GM23338 (cell line): ENCODE measurements around the gene CYFIP2. TPM values are rescaled to one million over a fixed set of nuclear protein-coding genes. Genes with fewer than 3 reads are reported as not detected.

Experiments used
- ATAC-seq: fragments of 200-7000 bp; cut with Tn5 transposase; 3 replicates; pipeline ENCODE4 v1.9.1; 2020
- DNase-seq: peaks from one replicate; pipeline ENCODE4 v3.0.0-alpha.2; 2015; ENCODE audit warnings: low spot score
- H2AFZ ChIP-seq: fragments of 200-600 bp; sonication (generic); 2 replicates; pipeline ENCODE4 v1.8.0; 2016; ENCODE audit warnings: antibody characterized with exemption, mild to moderate bottlenecking, moderate library complexity
- H3F3A ChIP-seq: fragments of 200-600 bp; sonication (generic); replicated peaks from 2 replicates; pipeline ENCODE4 v1.8.0; 2017; ENCODE audit warnings: antibody characterized with exemption, mixed run types, low read depth
- H3K27ac ChIP-seq: fragments of 200-600 bp; sonication (generic); 2 replicates; pipeline ENCODE4 v1.6.1; 2016; ENCODE audit warnings: low read depth
- H3K27me3 ChIP-seq: fragments of 200-600 bp; sonication (generic); 2 replicates; pipeline ENCODE4 v1.8.0; 2016; ENCODE audit warnings: mild to moderate bottlenecking, mixed run types, moderate library complexity; ENCODE audit not compliant: insufficient read depth
- H3K36me3 ChIP-seq: fragments of 200-600 bp; sonication (generic); 2 replicates; pipeline ENCODE4 v1.8.0; 2016; ENCODE audit warnings: mild to moderate bottlenecking; ENCODE audit not compliant: insufficient read depth
- H3K4me1 ChIP-seq: fragments of 200-600 bp; sonication (generic); 2 replicates; pipeline ENCODE4 v1.8.0; 2016; ENCODE audit warnings: mild to moderate bottlenecking, moderate library complexity; ENCODE audit not compliant: insufficient read depth
- H3K4me2 ChIP-seq: fragments of 200-600 bp; sonication (generic); 2 replicates; pipeline ENCODE4 v1.7.1; 2017; ENCODE audit warnings: mixed run types
- H3K4me3 ChIP-seq: fragments of 200-600 bp; sonication (generic); 2 replicates; pipeline ENCODE4 v1.6.1; 2016; ENCODE audit warnings: mixed run types
- H3K79me2 ChIP-seq: fragments of 200-600 bp; sonication (generic); replicated peaks from 2 replicates; pipeline ENCODE4 v1.8.0; 2017; ENCODE audit warnings: mild to moderate bottlenecking; ENCODE audit not compliant: insufficient read depth
- H3K9me2 ChIP-seq: fragments of 200-600 bp; sonication (generic); 2 replicates; pipeline ENCODE4 v1.8.0; 2017; ENCODE audit not compliant: insufficient read depth
- H4K20me1 ChIP-seq: fragments of 200-600 bp; sonication (generic); replicated peaks from 2 replicates; pipeline ENCODE4 v1.8.0; 2017; ENCODE audit warnings: mild to moderate bottlenecking; ENCODE audit not compliant: insufficient read depth
- H3K27ac Mint-ChIP-seq: 2 replicates; pipeline ENCODE4 v1.8.0; 2020; ENCODE audit warnings: inconsistent platforms, mild to moderate bottlenecking, moderate library complexity, mixed read lengths
- H3K27me3 Mint-ChIP-seq: 3 replicates; pipeline ENCODE4 v1.8.0; 2022; ENCODE audit warnings: low read depth, mild to moderate bottlenecking, moderate library complexity, mixed read lengths, inconsistent platforms; ENCODE audit not compliant: insufficient read depth, poor library complexity
- H3K36me3 Mint-ChIP-seq: 3 replicates; pipeline ENCODE4 v1.8.0; 2021; ENCODE audit warnings: low read depth, mild to moderate bottlenecking, inconsistent platforms, moderate library complexity, mixed read lengths
- H3K4me1 Mint-ChIP-seq: 3 replicates; pipeline ENCODE4 v1.8.0; 2020; ENCODE audit warnings: mild to moderate bottlenecking, inconsistent platforms, mixed read lengths
- H3K4me3 Mint-ChIP-seq: 3 replicates; pipeline ENCODE4 v1.8.0; 2021; ENCODE audit warnings: moderate library complexity, mild to moderate bottlenecking, inconsistent platforms, mixed read lengths
- H3K9me3 Mint-ChIP-seq: 3 replicates; pipeline ENCODE4 v1.8.0; 2020; ENCODE audit warnings: moderate library complexity, mild to moderate bottlenecking, inconsistent platforms, mixed read lengths
- CREB1 ChIP-seq: fragments of 250-450 bp; sonication (Bioruptor Pico); IDR thresholded peaks from 2 replicates; pipeline ENCODE4 v1.5.0; 2020; ENCODE audit warnings: low read depth, mild to moderate bottlenecking, moderate library complexity
- EZH2 ChIP-seq: fragments of 200-600 bp; sonication (generic); IDR thresholded peaks from one replicate; pipeline ENCODE4 v1.8.0; 2017; ENCODE audit warnings: antibody characterized with exemption, mild to moderate bottlenecking, low read depth; ENCODE audit not compliant: unreplicated experiment
- EZH2phosphoT487 ChIP-seq: fragments of 200-600 bp; sonication (generic); IDR thresholded peaks from one replicate; pipeline ENCODE4 v1.8.1; 2018; ENCODE audit warnings: antibody characterized with exemption; ENCODE audit not compliant: unreplicated experiment
- JUNB ChIP-seq: IDR thresholded peaks from one replicate; pipeline ENCODE4 v1.6.1; 2016; ENCODE audit warnings: antibody characterized with exemption; ENCODE audit not compliant: unreplicated experiment
- STAT1 ChIP-seq: IDR thresholded peaks from one replicate; pipeline ENCODE4 v1.6.1; 2016; ENCODE audit warnings: antibody characterized with exemption; ENCODE audit not compliant: unreplicated experiment
- ZNF114 ChIP-seq: fragments of 250-450 bp; sonication (Bioruptor Pico); IDR thresholded peaks from 2 replicates; pipeline ENCODE4 v1.5.0; 2020; ENCODE audit warnings: mild to moderate bottlenecking, moderate library complexity
- polyA plus RNA-seq: library from polyadenylated mRNA; unstranded; fragments of >200 nt; fragmentation: Nextera tagmentation; extraction: Ambion mirVana; gene quantifications from 2 replicates; pipeline ENCODE4 v1.2.1, GENCODE V29; 2016
- total RNA-seq: library from RNA; depleted of rRNA; stranded (reverse); fragments of >200 nt; shearing (Covaris generic); gene quantifications from 2 replicates; pipeline ENCODE4 v1.2.3, GENCODE V29; 2014
- TF ChIP-seq, protein P1 (sequence below): IDR thresholded peaks from 2 replicates; pipeline ENCODE4 v1.6.1; 2016; ENCODE audit warnings: antibody characterized with exemption
- TF ChIP-seq, protein P2 (sequence below): IDR thresholded peaks from one replicate; pipeline ENCODE4 v1.6.1; 2018; ENCODE audit warnings: antibody characterized with exemption; ENCODE audit not compliant: unreplicated experiment
- TF ChIP-seq, protein P3 (sequence below): fragments of 250-450 bp; sonication (Bioruptor Pico); IDR thresholded peaks from 2 replicates; pipeline ENCODE4 v1.5.0; 2020; ENCODE audit warnings: mild to moderate bottlenecking, moderate library complexity

CYFIP2 gene
- total and polyA plus RNA-seq, 2 experiments from 2014 or later, result 54.1 to 98.4 TPM

DNA sequence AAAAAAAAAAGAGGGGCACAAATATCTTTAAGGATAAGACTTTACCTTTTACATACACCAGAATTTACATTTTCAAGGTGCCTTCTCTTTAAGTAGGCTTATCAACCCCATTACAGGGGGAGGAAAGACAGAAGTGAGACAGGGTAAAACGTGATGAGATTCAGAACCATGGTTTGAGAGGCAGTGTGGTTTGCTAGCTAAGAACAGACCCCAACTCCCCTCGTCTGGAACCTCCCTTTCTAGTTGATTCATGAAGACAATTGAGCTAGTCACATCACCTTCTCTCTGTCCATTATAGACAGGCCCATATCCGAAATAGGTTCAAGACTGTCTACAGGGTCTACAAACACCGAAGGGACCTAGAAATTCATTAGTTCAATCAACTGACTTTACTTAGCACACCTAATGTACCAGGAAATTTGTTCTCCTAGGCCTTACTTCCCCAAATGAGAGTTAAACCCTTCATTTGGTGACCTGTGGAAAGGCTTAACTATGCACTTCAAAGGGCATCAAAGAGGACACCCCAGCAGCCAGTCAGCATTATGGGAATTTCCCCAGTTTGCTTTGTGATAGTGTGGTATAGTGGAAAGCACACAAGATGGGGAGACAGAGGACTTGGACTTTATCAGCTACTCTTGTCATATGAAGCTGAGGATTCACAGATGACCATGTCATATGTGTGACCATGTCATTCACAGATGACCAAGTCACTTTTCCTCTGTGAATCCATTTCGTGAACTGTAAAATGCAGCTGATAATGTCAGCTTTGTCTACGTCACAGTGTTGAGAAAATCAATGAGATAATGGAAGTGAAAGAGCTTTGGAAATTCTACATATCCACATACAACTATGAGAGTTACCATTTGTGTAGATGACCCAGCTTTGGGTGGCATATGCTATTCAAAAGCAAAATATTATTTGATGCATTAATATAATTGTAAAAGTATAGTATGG is 40.2 kb upstream of the CYFIP2 start:
- TF ChIP-seq, protein P1, sequence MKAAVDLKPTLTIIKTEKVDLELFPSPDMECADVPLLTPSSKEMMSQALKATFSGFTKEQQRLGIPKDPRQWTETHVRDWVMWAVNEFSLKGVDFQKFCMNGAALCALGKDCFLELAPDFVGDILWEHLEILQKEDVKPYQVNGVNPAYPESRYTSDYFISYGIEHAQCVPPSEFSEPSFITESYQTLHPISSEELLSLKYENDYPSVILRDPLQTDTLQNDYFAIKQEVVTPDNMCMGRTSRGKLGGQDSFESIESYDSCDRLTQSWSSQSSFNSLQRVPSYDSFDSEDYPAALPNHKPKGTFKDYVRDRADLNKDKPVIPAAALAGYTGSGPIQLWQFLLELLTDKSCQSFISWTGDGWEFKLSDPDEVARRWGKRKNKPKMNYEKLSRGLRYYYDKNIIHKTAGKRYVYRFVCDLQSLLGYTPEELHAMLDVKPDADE, result no peak
- TF ChIP-seq STAT1 (no peak), CREB1 (CRISPR knock-in tag) (no peak), ZNF114 (CRISPR knock-in tag) (no peak), EZH2 (no peak), EZH2phosphoT487 (no peak), JUNB (no peak)
- TF ChIP-seq, protein P2, sequence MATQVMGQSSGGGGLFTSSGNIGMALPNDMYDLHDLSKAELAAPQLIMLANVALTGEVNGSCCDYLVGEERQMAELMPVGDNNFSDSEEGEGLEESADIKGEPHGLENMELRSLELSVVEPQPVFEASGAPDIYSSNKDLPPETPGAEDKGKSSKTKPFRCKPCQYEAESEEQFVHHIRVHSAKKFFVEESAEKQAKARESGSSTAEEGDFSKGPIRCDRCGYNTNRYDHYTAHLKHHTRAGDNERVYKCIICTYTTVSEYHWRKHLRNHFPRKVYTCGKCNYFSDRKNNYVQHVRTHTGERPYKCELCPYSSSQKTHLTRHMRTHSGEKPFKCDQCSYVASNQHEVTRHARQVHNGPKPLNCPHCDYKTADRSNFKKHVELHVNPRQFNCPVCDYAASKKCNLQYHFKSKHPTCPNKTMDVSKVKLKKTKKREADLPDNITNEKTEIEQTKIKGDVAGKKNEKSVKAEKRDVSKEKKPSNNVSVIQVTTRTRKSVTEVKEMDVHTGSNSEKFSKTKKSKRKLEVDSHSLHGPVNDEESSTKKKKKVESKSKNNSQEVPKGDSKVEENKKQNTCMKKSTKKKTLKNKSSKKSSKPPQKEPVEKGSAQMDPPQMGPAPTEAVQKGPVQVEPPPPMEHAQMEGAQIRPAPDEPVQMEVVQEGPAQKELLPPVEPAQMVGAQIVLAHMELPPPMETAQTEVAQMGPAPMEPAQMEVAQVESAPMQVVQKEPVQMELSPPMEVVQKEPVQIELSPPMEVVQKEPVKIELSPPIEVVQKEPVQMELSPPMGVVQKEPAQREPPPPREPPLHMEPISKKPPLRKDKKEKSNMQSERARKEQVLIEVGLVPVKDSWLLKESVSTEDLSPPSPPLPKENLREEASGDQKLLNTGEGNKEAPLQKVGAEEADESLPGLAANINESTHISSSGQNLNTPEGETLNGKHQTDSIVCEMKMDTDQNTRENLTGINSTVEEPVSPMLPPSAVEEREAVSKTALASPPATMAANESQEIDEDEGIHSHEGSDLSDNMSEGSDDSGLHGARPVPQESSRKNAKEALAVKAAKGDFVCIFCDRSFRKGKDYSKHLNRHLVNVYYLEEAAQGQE, result no peak
- TF ChIP-seq, protein P3, sequence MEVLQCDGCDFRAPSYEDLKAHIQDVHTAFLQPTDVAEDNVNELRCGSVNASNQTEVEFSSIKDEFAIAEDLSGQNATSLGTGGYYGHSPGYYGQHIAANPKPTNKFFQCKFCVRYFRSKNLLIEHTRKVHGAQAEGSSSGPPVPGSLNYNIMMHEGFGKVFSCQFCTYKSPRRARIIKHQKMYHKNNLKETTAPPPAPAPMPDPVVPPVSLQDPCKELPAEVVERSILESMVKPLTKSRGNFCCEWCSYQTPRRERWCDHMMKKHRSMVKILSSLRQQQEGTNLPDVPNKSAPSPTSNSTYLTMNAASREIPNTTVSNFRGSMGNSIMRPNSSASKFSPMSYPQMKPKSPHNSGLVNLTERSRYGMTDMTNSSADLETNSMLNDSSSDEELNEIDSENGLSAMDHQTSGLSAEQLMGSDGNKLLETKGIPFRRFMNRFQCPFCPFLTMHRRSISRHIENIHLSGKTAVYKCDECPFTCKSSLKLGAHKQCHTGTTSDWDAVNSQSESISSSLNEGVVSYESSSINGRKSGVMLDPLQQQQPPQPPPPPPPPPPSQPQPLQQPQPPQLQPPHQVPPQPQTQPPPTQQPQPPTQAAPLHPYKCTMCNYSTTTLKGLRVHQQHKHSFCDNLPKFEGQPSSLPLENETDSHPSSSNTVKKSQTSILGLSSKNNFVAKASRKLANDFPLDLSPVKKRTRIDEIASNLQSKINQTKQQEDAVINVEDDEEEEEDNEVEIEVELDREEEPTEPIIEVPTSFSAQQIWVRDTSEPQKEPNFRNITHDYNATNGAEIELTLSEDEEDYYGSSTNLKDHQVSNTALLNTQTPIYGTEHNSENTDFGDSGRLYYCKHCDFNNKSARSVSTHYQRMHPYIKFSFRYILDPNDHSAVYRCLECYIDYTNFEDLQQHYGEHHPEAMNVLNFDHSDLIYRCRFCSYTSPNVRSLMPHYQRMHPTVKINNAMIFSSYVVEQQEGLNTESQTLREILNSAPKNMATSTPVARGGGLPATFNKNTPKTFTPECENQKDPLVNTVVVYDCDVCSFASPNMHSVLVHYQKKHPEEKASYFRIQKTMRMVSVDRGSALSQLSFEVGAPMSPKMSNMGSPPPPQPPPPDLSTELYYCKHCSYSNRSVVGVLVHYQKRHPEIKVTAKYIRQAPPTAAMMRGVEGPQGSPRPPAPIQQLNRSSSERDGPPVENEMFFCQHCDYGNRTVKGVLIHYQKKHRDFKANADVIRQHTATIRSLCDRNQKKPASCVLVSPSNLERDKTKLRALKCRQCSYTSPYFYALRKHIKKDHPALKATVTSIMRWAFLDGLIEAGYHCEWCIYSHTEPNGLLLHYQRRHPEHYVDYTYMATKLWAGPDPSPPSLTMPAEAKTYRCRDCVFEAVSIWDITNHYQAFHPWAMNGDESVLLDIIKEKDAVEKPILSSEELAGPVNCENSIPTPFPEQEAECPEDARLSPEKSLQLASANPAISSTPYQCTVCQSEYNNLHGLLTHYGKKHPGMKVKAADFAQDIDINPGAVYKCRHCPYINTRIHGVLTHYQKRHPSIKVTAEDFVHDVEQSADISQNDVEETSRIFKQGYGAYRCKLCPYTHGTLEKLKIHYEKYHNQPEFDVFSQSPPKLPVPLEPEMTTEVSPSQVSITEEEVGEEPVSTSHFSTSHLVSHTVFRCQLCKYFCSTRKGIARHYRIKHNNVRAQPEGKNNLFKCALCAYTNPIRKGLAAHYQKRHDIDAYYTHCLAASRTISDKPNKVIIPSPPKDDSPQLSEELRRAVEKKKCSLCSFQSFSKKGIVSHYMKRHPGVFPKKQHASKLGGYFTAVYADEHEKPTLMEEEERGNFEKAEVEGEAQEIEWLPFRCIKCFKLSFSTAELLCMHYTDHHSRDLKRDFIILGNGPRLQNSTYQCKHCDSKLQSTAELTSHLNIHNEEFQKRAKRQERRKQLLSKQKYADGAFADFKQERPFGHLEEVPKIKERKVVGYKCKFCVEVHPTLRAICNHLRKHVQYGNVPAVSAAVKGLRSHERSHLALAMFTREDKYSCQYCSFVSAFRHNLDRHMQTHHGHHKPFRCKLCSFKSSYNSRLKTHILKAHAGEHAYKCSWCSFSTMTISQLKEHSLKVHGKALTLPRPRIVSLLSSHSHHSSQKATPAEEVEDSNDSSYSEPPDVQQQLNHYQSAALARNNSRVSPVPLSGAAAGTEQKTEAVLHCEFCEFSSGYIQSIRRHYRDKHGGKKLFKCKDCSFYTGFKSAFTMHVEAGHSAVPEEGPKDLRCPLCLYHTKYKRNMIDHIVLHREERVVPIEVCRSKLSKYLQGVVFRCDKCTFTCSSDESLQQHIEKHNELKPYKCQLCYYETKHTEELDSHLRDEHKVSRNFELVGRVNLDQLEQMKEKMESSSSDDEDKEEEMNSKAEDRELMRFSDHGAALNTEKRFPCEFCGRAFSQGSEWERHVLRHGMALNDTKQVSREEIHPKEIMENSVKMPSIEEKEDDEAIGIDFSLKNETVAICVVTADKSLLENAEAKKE, result no peak
- H3K27ac Mint-ChIP-seq, result no peak overlapping the region
- H3K4me3 ChIP-seq, result no peak overlapping the region
- H3K36me3 Mint-ChIP-seq, result no peaks in the 10 kb centered on the region
- no peak for DNase-seq
- H3F3A ChIP-seq, result no peaks in the 10 kb centered on the region
- H3K79me2 ChIP-seq, result no peaks in the 10 kb centered on the region
- no peaks in the 10 kb centered on the region for H3K4me1 ChIP-seq
- no peaks in the 10 kb centered on the region for H3K27me3 Mint-ChIP-seq
- H3K4me3 Mint-ChIP-seq, result no peak overlapping the region
- no peak overlapping the region for H3K27ac ChIP-seq
- no peak overlapping the region for H3K4me2 ChIP-seq
- H4K20me1 ChIP-seq, result no peaks in the 10 kb centered on the region
- H3K27me3 ChIP-seq, result no peaks in the 10 kb centered on the region
- no peaks in the 10 kb centered on the region for H3K9me3 Mint-ChIP-seq
- H2AFZ ChIP-seq, result no peak overlapping the region
- no peak for ATAC-seq
- H3K4me1 Mint-ChIP-seq, result no peaks in the 10 kb centered on the region
- H3K36me3 ChIP-seq, result no peaks in the 10 kb centered on the region
- no peaks in the 10 kb centered on the region for H3K9me2 ChIP-seq
